Astrocyte of the hippocampus (primary cell): ENCODE data around the gene BEND6.
"Not testable (repeated sequence)": the region's sequence is repeated elsewhere in the genome, so short reads cannot be mapped to it uniquely, and the experiment has no call there.

Experiments
- DNase-seq: peaks from one replicate; pipeline ENCODE4 v3.0.0; 2011; ENCODE audit warnings: low read depth, low spot score

The BEND6 gene

DNA sequence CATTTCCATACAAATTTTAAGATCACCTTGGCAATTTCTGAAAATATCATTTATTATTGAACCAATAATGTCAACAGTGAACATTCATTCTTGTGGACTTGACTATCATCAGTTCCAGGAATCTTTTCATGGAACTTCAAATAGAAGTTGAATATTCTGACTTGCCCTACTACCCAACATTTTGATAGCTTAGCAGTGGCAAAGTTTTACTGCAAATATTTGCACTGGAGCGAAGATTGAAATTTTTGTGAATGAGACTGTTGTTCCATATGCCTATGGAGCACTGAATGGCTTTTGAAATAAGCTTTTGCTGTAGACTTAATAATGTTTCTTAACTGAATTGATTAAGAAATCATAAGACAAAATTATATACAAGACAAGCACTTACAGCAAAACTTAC is 23.6 kb downstream of the BEND6 start:
- no peak for DNase-seq

DNA sequence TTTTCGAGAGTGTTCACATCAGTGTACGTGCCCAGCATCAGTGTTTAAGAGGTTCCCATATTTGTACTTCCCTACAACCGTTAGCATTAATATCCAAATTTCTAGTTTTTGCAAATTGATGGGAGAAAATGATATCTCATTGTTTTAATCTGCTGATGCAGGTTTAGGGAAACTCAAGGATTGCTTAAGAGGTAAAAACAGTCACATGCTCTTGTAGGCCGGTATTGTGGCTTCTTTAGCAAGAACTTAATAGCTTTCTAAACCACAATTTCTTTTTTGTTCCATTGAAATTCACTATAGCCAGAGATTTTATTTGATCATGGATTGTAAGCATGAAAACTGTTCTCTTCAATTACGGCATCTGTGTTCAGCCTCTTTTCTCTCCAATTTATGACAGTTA is 29.5 kb downstream of the BEND6 start:
- DNase-seq = peak; percentile 26

DNA sequence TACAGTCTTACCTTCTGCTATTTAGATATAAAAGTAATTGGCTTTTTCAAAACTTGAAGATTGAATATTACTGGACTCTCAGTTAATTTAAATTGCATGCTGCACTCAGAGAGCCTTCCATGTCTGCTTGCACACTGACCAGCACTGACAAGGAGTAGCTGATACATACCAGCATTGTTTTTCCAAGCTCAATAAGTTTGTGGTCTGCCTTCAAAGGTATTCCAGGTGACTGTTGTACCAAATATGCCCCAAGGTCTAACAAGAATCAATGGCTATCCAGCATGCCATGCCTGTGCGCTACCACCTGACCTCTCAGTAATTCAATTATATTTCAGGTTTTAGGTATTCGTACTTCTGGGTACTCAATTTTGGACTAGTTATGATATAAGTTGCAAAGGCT is 30.0 kb downstream of the BEND6 start:
- DNase-seq = peak; percentile 14

DNA sequence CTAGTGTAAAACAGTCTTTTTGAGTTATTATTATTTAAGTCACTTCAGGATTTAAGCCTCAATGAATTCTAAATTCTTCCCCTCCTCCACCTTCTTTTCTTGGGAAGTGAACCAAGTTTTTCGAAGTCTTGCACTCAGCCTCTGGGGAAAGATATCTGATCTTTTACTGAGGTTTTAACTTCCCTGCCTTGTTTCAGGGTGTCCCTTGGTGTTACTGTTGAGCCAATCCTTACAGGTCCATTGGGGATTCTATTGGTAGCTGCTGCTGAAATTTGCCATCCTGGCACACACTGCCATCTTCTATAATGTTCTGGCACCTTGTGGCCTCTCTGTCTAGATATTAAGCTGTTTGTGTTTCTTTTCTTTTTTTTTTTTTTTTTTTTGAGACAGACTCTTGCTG is 31.7 kb downstream of the BEND6 start:
- no peak for DNase-seq

DNA sequence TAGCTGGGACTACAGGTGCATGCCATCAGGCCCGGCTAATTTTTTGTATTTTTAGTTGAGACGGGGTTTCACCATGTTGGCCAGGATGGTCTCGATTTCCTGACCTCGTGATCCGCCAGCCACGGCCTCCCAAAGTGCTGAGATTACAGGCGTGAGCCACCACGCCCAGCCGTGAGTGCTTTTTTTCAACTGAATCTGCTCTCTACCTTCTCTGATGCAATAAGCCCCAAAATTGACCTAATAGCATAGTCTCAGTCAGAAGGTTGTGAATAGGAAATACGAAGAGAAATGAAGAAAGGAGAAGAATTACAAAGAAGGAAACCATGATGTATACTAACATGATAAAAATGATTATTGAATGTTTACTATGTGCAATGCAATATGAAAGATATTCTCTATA is 33.2 kb downstream of the BEND6 start:
- DNase-seq = no peak

DNA sequence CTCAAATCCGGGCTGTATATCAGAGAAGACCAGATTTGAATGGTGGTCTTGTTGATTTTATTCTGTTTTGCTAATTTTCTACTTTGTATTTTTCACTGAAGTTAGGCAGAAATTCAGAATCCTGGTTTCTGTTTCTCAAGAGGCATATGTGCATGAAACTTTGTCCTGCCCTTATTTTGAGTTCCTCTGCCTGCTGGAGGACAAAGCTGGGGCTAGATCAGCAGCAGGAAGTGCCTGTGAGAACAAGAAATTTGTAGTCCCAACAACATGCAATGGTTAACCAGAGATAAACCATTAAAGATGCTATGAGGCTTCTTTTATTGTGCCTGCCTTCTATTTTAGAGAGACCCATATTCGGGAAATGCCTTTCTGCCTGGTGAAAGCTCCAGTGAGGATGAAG is 37.1 kb downstream of the BEND6 start:
- DNase-seq = no peak

DNA sequence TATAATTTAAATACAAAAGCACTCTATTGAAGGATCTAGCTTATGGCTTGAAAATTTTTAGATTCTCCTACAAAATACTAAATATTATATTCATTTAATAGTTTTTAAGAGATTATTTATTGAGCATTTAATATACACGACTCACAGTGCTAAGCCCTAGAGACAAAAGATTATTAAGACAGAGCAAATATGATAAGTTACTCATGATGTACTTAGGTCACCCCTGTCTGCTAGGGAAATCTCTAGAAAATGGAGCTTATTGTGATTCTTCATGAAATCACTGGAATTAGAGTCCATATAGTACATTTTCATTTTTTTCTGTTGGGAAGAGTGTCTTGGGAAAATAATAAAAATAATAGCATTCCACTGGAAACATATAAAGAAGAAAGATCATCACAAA is 37.8 kb downstream of the BEND6 start:
- no peak for DNase-seq

DNA sequence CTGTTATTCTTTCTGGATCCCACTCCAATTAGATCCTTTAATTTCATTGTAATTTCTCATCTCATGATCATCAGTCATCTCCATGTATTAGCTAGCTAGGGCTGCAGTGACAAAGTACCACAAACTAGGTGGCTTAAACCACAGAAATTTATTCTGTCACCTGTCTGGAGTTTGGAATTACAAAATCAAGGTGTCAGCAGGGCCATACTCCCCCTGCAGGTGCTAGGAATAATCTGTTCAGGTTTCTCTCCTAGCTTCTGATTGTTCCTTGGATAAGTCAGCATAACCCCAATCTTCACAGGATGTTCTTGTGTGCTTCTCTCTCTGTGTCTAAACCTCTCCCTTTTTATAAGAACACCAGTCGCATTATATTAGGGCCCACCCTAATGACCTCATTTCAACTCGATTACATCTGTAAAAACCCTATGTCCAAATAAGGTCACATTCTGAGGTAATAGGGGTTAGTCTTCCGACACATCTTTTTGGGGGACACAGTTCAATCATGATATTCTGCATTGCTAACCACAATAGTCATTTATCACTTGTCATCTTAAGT is 40.5 kb downstream of the BEND6 start:
- DNase-seq = no peak

DNA sequence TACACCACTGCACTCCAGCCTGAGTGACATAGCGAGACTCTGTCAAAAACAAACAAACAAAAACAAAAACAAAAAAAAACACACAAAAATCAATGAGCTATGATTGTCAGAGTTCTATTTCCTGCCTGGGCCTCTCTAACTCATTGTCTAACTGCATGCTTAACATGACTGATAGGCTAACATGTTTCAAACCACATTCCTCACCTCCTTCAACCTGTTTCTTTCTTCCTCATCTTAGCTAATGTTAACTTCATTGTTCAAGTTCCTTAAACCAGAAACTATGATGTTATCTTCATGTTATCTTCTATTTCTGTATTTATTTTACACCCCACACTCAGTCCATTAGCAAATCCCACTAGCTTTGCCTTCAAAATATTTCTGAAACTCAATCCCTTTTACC is 41.5 kb downstream of the BEND6 start:
- no peak for DNase-seq

DNA sequence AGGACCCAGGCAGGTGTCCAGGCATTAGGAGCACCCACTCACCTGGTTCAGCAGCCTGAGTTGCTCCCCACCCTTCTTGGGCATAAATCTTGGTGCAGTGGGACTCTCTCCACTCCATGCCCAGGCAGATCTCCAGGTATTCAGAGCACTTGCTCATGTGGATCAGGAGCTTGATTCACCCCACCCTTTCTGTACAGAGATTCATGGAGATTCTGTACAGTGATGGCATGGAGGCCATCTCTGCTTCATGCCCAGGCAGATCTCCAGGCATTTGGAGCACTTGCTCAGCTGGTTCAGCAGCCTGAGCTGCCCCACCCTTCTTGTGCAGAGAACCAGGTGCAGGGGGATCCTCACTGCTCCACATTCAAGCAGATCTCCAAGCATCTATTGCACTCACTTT is 44.1 kb downstream of the BEND6 start:
- no peak for DNase-seq

DNA sequence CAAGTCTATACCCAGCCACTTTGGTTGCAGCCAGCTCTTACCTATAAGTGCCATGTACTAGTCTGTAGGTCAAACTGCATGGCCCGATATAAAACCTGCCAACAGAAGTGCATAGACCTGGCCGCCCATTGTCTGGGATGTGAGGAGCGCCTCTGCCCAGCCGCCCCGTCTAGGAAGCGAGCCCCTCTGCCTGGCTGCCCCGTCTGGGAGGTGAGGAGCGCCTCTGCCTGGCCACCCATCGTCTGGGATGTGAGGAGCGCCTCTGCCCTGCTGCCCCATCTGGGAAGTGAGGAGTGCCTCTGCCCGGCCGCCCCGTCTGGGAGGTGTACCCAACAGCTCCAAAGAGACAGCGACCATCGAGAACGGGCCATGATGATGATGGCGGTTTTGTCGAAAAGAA is 44.8 kb downstream of the BEND6 start:
- DNase-seq = not testable (repeated sequence)

DNA sequence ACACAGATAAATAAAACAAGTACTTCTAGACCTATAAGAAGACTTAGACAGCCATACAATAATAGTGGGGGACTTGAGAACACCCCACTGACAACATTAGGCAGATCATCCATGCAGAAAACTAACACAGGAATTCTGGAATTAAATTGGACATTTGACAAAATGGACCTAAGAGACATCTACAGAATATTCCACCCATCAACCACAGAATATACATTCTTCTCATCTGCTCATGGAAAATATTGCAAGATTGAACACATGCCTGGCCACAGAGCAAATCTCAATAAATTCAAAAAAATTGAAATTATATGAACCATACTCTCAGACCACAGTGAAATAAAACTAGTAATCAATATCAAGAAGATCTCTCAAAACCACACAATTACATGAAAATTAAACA is 47.3 kb downstream of the BEND6 start:
- no peak for DNase-seq

DNA sequence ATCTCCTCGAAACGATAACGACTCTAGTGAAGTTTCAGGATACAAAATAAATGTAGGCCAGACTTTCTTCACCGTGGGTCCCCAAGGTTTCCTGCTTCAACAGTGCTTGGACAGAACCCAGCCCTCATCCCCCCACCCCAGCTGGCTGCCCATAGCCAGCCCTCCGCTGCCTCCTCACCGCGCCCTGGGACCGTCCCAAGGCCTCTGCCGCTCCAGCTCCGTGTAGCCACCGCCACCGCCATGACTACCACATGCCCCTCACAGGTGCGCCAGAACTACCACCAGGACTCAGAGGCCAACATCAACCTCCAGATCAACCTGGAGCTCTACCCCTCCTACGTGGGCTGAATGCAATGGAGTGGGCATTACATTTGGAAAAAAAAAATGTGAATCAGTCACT is 49.4 kb downstream of the BEND6 start:
- no peak for DNase-seq

DNA sequence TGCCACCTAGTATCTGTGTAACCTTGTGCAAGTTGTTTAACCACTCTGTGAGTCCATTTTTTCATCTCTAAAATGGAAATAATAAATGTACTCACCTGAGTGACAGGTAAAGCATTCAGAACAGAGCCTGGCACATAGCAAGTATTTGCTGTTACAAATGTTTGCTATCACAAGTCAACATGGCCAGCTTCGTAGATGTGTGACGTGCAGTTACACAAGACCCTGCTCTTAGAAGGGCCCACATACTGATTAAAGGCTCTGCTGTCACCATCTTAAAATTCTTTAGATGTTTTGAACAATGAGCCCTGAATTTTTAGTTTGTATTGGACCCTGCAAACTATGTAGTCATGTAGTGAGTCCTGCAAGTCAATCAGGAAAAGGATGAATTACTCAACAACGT is 51.2 kb downstream of the BEND6 start:
- no peak for DNase-seq

DNA sequence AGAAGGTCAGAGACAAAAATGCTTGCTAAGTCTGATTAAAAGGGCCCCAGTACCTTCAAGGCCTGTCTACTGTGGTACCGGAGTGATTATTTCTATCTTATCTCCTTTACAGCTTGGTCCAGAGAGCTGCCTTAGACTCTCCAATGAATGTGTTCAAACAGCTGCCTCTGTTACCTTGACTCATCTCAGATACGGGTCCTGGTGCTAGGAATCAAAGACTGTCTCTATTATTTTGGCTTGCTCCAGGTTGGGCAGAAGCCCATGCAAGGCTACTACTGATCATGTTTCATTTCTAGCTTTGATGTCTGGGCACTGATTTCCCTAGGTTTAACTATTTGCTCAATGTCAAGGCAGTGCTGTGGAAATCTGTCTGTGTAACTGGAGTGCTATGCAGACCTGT is 53.2 kb downstream of the BEND6 start:
- DNase-seq = not testable (repeated sequence)

DNA sequence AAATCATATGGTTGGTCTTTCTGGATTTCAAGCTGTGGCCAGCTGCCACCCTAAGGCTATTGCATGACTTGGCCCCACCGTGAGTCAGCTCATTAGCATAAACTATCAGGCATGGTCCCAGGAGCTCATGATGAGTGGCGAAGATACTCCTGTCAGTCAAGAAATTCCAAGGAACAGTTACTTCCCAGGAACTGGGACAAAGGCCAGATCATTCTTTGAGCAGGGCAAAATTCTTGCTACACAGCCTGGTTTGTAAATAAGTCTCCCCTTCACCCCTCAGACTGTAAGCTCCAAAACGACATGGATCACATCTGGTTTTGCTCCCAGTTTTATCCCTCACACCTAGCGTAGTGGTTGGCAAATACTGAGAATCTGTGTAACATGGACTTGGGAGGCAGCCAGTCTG is 58.6 kb downstream of the BEND6 start:
- peak; percentile 85 for DNase-seq

DNA sequence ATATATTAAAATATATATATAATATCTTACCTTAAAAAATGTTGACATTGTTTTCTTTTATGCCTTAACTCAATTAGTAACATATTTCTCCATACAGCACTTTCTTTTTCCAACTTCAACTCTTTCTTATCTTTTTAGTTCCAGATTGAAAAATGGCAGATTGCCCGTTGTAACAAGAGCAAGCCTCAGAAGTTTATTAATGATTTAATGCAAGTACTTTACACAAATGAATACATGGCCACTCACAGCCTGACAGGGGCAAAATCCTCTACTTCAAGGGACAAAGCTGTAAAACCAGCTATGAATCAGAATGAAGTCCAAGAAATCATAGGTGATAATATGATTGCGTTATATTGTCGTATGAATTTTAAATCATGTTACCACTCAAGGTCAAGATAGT is 62.2 kb downstream of the BEND6 start:
- DNase-seq = no peak

DNA sequence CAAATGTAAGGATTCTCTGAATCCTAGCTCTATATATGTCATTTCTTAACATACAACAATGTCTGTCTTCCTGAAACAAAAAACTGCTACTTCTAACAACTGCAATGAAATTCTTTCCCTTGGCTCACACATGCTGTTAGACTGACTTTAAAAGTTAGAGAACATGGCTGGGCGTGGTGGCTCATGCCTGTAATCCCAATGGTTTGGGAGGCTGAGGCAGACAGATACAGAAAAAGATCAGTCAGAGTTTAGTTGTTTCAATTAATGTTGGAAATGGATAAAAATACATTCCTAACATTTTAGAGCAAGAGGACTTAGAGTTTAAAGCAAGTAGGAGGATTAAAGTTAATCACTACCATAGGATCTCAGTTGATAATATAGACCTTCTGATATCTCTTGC is 62.9 kb downstream of the BEND6 start:
- DNase-seq = no peak

DNA sequence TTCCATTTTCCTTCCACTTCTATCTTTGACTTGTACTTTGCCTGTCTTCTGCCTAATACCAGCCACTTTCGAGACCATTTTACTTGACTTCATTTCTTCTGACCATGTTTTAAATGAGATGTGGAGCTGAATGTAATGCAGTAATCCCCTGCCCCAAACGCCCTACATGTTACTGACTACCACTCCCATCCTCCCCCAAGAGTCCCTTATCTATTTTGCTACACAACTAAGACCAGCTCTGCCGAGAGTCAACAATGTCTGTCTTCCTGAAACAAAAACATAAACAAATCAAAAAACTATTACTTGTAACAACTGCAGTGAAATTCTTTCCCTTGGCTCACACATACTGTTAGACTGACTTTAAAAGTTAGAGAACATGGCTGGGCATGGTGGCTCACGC is 64.5 kb downstream of the BEND6 start:
- DNase-seq = no peak

DNA sequence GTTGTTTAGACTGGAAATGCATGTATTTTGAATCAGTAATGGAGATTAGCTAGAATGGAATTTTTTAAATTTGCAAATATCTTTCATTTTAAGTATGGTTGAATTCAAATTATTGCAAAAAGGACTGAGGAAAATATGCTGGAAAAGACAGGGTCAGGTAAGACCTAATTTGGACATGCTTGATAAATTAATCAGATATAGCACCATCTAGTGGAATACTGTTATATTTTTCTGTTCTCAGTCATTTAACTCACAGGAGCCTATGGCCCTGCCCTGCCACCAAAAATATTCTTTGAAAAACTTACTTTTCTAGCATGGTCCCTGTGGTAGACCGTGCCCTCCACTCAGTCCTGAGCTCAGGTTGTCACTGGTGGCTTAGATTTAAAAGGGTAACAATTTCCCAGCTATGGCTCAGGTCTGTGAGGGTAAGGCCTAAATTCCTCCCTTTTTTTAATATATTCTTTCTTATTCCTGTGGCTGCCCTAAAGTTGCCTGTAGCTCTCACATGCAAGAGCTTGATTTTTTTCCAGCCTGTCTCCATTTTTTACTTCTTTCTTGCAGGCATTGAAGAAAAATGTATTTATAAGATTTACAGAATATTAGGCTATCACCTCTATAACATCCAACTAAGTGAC is 66.3 kb downstream of the BEND6 start:
- peak; percentile 60 for DNase-seq

DNA sequence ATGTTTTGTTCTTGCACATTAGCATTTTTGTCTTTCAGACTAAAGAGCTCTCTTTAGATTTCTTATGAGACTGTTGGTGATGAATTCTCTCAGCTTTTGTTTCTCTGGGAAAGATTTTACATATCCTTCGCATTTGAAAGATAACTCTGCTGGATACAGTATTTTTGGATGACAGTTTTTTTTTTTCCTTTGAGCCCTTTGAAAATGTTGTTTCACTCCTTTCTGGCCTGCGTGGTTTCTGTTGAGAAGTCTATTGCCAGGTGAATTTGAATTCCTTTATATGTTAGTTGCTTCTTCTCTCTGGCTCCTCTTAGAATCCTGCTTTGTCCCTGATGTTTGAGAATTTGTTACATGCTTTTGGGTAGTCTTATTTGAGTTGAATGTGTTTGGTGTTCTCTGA is 69.4 kb downstream of the BEND6 start:
- DNase-seq = no peak

DNA sequence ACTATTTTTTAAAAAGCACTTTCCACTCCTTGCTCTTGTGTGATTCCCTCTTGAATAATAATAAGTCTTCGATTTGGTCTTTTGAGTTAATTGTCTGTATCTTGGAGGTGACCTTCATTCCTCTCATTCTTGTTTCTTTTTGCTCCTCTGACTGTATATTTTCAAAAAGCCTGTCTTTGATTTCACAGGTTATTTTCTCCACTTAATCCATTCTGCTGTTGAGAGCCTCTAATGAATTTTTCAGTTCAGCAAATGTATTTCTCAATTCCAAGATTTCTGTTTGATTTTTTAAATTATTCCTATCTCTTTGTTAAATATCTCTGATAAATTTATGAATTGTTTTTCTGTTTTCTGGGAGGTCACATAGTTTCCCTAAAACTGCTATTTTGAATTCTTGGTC is 69.9 kb downstream of the BEND6 start:
- no peak for DNase-seq

DNA sequence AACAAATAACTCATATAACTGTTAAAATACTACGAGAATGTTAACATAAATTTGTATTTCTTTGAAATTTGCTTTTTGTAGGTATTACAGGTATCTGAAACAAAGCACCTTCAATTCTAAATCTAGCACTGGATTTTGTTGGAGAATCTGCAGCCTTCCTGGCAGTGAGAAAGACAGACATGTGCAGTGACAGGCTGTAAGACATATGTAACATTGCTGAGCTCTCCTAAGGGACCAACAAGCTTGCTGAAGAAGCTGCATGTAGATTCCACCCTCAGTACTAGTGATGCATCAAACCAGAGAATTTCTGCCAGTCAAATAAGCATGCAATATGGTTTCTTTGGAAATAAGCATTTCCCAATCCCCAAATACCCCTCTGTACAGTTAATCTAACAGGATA is 71.1 kb downstream of the BEND6 start:
- no peak for DNase-seq

DNA sequence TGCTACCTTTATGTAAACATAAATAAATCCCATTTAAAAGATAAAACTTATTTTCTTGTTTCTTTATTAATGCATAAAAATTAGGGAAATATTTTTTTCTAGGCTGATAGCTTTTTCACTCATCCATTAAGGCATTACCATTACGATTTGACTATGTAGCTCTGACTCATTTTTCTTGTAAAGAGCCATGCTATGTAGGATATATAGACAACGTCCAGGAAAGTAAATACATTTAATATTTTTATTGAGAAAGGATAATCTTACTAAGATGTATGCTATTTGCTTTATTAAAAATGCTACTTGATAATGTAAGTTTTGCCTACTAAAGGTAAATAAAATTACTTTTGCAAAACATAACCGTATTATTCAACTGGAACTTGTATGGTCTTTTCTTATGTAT is 72.4 kb downstream of the BEND6 start:
- no peak for DNase-seq
